ENCODE results near the gene NLRX1. TPM values are rescaled to one million over a fixed set of nuclear protein-coding genes. Genes with fewer than 3 reads are reported as not detected.

Gene NLRX1
- total RNA-seq, 1 experiment from 2014 or later = 7.2 TPM

- H3K4me3 Mint-ChIP-seq (ENCODE audit: unreplicated experiment) = no peak overlapping the region
- DNase-seq = peak; percentile 87 to 93
- ChIA-PET CTCF (interaction anchor here (0.6 to 3.1 kb wide), 20 partner anchors 9 to 681 kb away, joined by 3 to 22 read pairs (median 4); partner anchors contain the start of genes CBL, DDX6, HINFP and NHERF4), POLR2A (interaction anchor here (0.5 to 1.1 kb wide), 3 partner anchors 32 to 43 kb away, joined by 3 to 5 read pairs (median 4); partner anchors contain the start of gene NHERF4)
- BruUV-seq (replicated peaks) = no TSS peak
- Histone ChIP-seq H3K27me3 (replicated peaks; ENCODE audit: control insufficient read depth, insufficient read depth, low read length) (no peaks in the 10 kb centered on the region; the same call in 1 of the 2 replicates), H3K9me3 (no peaks in the 10 kb centered on the region), H3K36me3 (ENCODE audit: control insufficient read depth, insufficient read depth, low read length) (no peaks in the 10 kb centered on the region), H3K4me1 (peaks cover 5% of the 10 kb centered on the region; the same call in 1 of the 2 replicates), H3K4me3 (ENCODE audit: low read depth, low read length) (no peak overlapping the region)
- peaks cover 10% of the 10 kb centered on the region for H3K27me3 Mint-ChIP-seq (ENCODE audit: insufficient read depth, unreplicated experiment)
- no peak overlapping the region for H3K27ac Mint-ChIP-seq (ENCODE audit: unreplicated experiment)
- H3K9me3 Mint-ChIP-seq (ENCODE audit: unreplicated experiment) = no peaks in the 10 kb centered on the region
- no peaks in the 10 kb centered on the region for H3K4me1 Mint-ChIP-seq (ENCODE audit: low read depth, unreplicated experiment)
- intact Hi-C loops (cut with micrococcal nuclease; ENCODE audit: unreplicated experiment) = loop anchor here (1.0 to 5.0 kb wide), 4 partner anchors 52 to 230 kb away; no protein-coding TSS in a partner anchor
- peak; percentile 92 to 95 for TF ChIP-seq CTCF (IDR thresholded peaks at IDR 0.05; ENCODE audit: insufficient read depth in 1 of 2, low read depth in 1 of 2, low read length in 1 of 2, severe bottlenecking in 1 of 2, unreplicated experiment in 1 of 2)
- H3K36me3 Mint-ChIP-seq (ENCODE audit: insufficient read depth, unreplicated experiment) = no peaks in the 10 kb centered on the region
These were observed 23.6 kb upstream of the NLRX1 start for GRCh38 chr11:119144825-119145486.

- ChIA-PET CTCF (interaction anchor here (0.9 to 3.1 kb wide), 9 partner anchors 10 to 456 kb away, joined by 3 to 22 read pairs (median 5); partner anchors contain the start of genes CBL, HINFP and NHERF4), POLR2A (interaction anchor here (0.7 to 1.1 kb wide), 2 partner anchors 32 to 43 kb away, joined by 3 to 4 read pairs; no protein-coding TSS in a partner anchor)
- peaks cover 10% of the 10 kb centered on the region for H3K27me3 Mint-ChIP-seq (ENCODE audit: insufficient read depth, unreplicated experiment)
- H3K4me3 Mint-ChIP-seq (ENCODE audit: unreplicated experiment) = no peak overlapping the region
- intact Hi-C loops (cut with micrococcal nuclease; ENCODE audit: unreplicated experiment) = loop anchor here (1.0 to 5.0 kb wide), 4 partner anchors 52 to 229 kb away; no protein-coding TSS in a partner anchor
- TF ChIP-seq CTCF (IDR thresholded peaks at IDR 0.05; ENCODE audit: insufficient read depth in 1 of 2, low read depth in 1 of 2, low read length in 1 of 2, severe bottlenecking in 1 of 2, unreplicated experiment in 1 of 2) = no peak
- H3K36me3 Mint-ChIP-seq (ENCODE audit: insufficient read depth, unreplicated experiment) = no peaks in the 10 kb centered on the region
- Histone ChIP-seq H3K4me1 (peaks cover 5% of the 10 kb centered on the region; the same call in 1 of the 2 replicates), H3K9me3 (no peaks in the 10 kb centered on the region), H3K27me3 (replicated peaks; ENCODE audit: control insufficient read depth, insufficient read depth, low read length) (no peaks in the 10 kb centered on the region; the same call in 1 of the 2 replicates), H3K36me3 (ENCODE audit: control insufficient read depth, insufficient read depth, low read length) (no peaks in the 10 kb centered on the region), H3K4me3 (ENCODE audit: low read depth, low read length) (no peak overlapping the region)
- DNase-seq = no peak
- H3K4me1 Mint-ChIP-seq (ENCODE audit: low read depth, unreplicated experiment) = no peaks in the 10 kb centered on the region
- no peak overlapping the region for H3K27ac Mint-ChIP-seq (ENCODE audit: unreplicated experiment)
- BruUV-seq (replicated peaks) = no TSS peak
- H3K9me3 Mint-ChIP-seq (ENCODE audit: unreplicated experiment) = no peaks in the 10 kb centered on the region
These were observed 23.0 kb upstream of the NLRX1 start for GRCh38 chr11:119145551-119145950.

GRCh38 chr11:119147604-119148333 is 20.8 kb upstream of the NLRX1 start:
- no peak for TF ChIP-seq CTCF (IDR thresholded peaks at IDR 0.05; ENCODE audit: insufficient read depth in 1 of 2, low read depth in 1 of 2, low read length in 1 of 2, severe bottlenecking in 1 of 2, unreplicated experiment in 1 of 2)
- H3K9me3 Mint-ChIP-seq (ENCODE audit: unreplicated experiment) = no peaks in the 10 kb centered on the region
- no peaks in the 10 kb centered on the region; the same call in 1 of the 2 replicates for H3K27me3 ChIP-seq (replicated peaks; ENCODE audit: control insufficient read depth, insufficient read depth, low read length)
- no peak for DNase-seq
- no peaks in the 10 kb centered on the region for H3K36me3 Mint-ChIP-seq (ENCODE audit: insufficient read depth, unreplicated experiment)
- no peaks in the 10 kb centered on the region for H3K4me1 Mint-ChIP-seq (ENCODE audit: low read depth, unreplicated experiment)
- H3K4me3 Mint-ChIP-seq (ENCODE audit: unreplicated experiment) = peak overlapping the region; percentile 72
- ChIA-PET CTCF (interaction anchor here (1.0 to 1.4 kb wide), 3 partner anchors 8 to 41 kb away, joined by 3 read pairs; no protein-coding TSS in a partner anchor), POLR2A (no interaction called here)
- H3K36me3 ChIP-seq (ENCODE audit: control insufficient read depth, insufficient read depth, low read length) = no peaks in the 10 kb centered on the region
- BruUV-seq (replicated peaks) = no TSS peak
- H3K27me3 Mint-ChIP-seq (ENCODE audit: insufficient read depth, unreplicated experiment) = peaks cover 18% of the 10 kb centered on the region
- intact Hi-C loops (cut with micrococcal nuclease; ENCODE audit: unreplicated experiment) = loop anchor here (5.0 kb wide), 1 partner anchor 135 kb away; no protein-coding TSS in a partner anchor
- H3K9me3 ChIP-seq = no peaks in the 10 kb centered on the region
- peaks cover 5% of the 10 kb centered on the region; the same call in 1 of the 2 replicates for H3K4me1 ChIP-seq
- H3K27ac Mint-ChIP-seq (ENCODE audit: unreplicated experiment) = no peak overlapping the region
- no peak overlapping the region for H3K4me3 ChIP-seq (ENCODE audit: low read depth, low read length)

Data from Caco-2 (cell line).